Stimulated activated CD4-positive, alpha-beta T cell treated with anti-CD3 and anti-CD28 coated beads, Interleukin-4, amount 100 ng/mL, for 1 hour (primary cell): ENCODE results near the gene OLIG1.

Experiments used
- DNase-seq: peaks from one replicate; pipeline ENCODE4 v3.0.0-alpha.2; 2020

Gene OLIG1

GRCh38 chr21:33031152-33031911, 38.6 kb upstream of the OLIG1 start:
- DNase-seq, result no peak

- DNase-seq, result no peak
These were observed 37.4 kb upstream of the OLIG1 start for GRCh38 chr21:33032434-33033047.

GRCh38 chr21:33033094-33033951, 36.6 kb upstream of the OLIG1 start:
- DNase-seq, result no peak

GRCh38 chr21:33033961-33034413, 36.0 kb upstream of the OLIG1 start:
- DNase-seq, result no peak

- no peak for DNase-seq
These were observed 34.8 kb upstream of the OLIG1 start for GRCh38 chr21:33035147-33035546.

- no peak for DNase-seq
These were observed 33.3 kb upstream of the OLIG1 start for GRCh38 chr21:33036430-33037162.

- DNase-seq, result no peak
These were observed 32.4 kb upstream of the OLIG1 start for GRCh38 chr21:33037501-33037900.

- no peak for DNase-seq
These were observed 30.4 kb upstream of the OLIG1 start for GRCh38 chr21:33039536-33039935.

GRCh38 chr21:33040215-33040614, 29.7 kb upstream of the OLIG1 start:
- DNase-seq, result no peak

GRCh38 chr21:33041981-33042380, 28.0 kb upstream of the OLIG1 start:
- no peak for DNase-seq

GRCh38 chr21:33042812-33043211, 27.1 kb upstream of the OLIG1 start:
- no peak for DNase-seq

- no peak for DNase-seq
These were observed 23.5 kb upstream of the OLIG1 start for GRCh38 chr21:33046455-33046854.

GRCh38 chr21:33047231-33047630, 22.7 kb upstream of the OLIG1 start:
- no peak for DNase-seq

- DNase-seq, result no peak
These were observed 18.0 kb upstream of the OLIG1 start for GRCh38 chr21:33051925-33052324.

- DNase-seq, result no peak
These were observed 16.0 kb upstream of the OLIG1 start for GRCh38 chr21:33053951-33054350.

- DNase-seq, result no peak
These were observed 13.9 kb upstream of the OLIG1 start for GRCh38 chr21:33055991-33056390.

GRCh38 chr21:33057385-33057940, 12.5 kb upstream of the OLIG1 start:
- DNase-seq, result no peak

- no peak for DNase-seq
These were observed 11.4 kb upstream of the OLIG1 start for GRCh38 chr21:33058527-33058926.

- DNase-seq, result no peak
These were observed 11.0 kb upstream of the OLIG1 start for GRCh38 chr21:33058957-33059356.

GRCh38 chr21:33059380-33059841, 10.5 kb upstream of the OLIG1 start:
- no peak for DNase-seq

GRCh38 chr21:33061233-33061632, 8.7 kb upstream of the OLIG1 start:
- no peak for DNase-seq

- no peak for DNase-seq
These were observed 6.5 kb upstream of the OLIG1 start for GRCh38 chr21:33063375-33063883.
